Upper lobe of left lung (tissue), 6 donors: Measurements from ENCODE around the gene CCDC121. TPM values are rescaled to one million over a fixed set of nuclear protein-coding genes. Genes with fewer than 3 reads are reported as not detected.

Experiments
- ATAC-seq, 2 donors: fragments of 200-7000 bp; cut with Tn5 transposase; one replicate each; pipeline ENCODE4 v1.9.1; 2022; ENCODE audit warnings: mild to moderate bottlenecking in 2 of 2, moderate library complexity in 2 of 2; ENCODE audit not compliant: low FRiP score in 2 of 2
- DNase-seq, 2 donors: peaks; one replicate each; pipeline ENCODE4 v3.0.0-alpha.2; 2019 to 2020
- H3K27ac ChIP-seq, 4 donors: fragments of 200-600 bp; sonication (generic); one replicate each; pipeline ENCODE4 v1.5.1; 2016 to 2019
- H3K27me3 ChIP-seq, 4 donors: fragments of 200-600 bp; sonication (generic); one replicate each; pipeline ENCODE4 v1.5.1; 2017 to 2019
- H3K36me3 ChIP-seq, 4 donors: fragments of 200-600 bp; sonication (generic); one replicate each; pipeline ENCODE4 v1.5.1; 2016 to 2019
- H3K4me1 ChIP-seq, 4 donors: fragments of 200-600 bp; sonication (generic); one replicate each; pipeline ENCODE4 v1.5.1; 2018 to 2019
- H3K4me3 ChIP-seq, 4 donors: fragments of 200-600 bp; sonication (generic); one replicate each; pipeline ENCODE4 v1.5.1; 2017 to 2019; ENCODE audit warnings: mild to moderate bottlenecking in 2 of 4, moderate library complexity in 1 of 4
- H3K9me3 ChIP-seq, 4 donors: fragments of 200-600 bp; sonication (generic); one replicate each; pipeline ENCODE4 v1.5.1; 2018 to 2019
- CTCF ChIP-seq, 6 experiments: fragments of 450-650 bp in 4 of 6; fragments of 200-600 bp in 2 of 6; sonication (generic) in 2 of 6; IDR thresholded peaks; one replicate each; pipeline ENCODE4 v1.5.1; 2016 to 2019; ENCODE audit warnings: antibody characterized with exemption in 6 of 6
- EP300 ChIP-seq, 4 donors: sonication (generic); formaldehyde crosslinking; IDR thresholded peaks; one replicate each; pipeline ENCODE4 v1.5.1; 2017; ENCODE audit warnings: antibody characterized with exemption in 4 of 4, control low read depth in 2 of 4
- POLR2A ChIP-seq, 4 donors: fragments of 450-650 bp; IDR thresholded peaks; one replicate each; pipeline ENCODE4 v1.5.1; 2016 to 2017; ENCODE audit warnings: antibody characterized with exemption in 4 of 4, mild to moderate bottlenecking in 2 of 4
- POLR2AphosphoS5 ChIP-seq, 2 donors: sonication (generic); formaldehyde crosslinking; IDR thresholded peaks; one replicate each; pipeline ENCODE4 v1.5.1; 2017; ENCODE audit warnings: antibody characterized with exemption in 2 of 2
- WGBS, 2 donors: methylation state at CpG; one replicate each; pipeline ENCODE4 v1.1.5; 2017 to 2018; 5-methylcytosine and 5-hydroxymethylcytosine counted together
- total RNA-seq, 6 donors: library from RNA; depleted of rRNA in 4 of 6; stranded (reverse); fragments of >200 nt in 4 of 6; gene quantifications; one replicate each; pipeline versions ENCODE4 v1.1.0 to v1.2.1, GENCODE V29; 2016 to 2021
- donor health status: DM: no; HTN: no; CAD: no; lungs with moderate emphysema.
- donor health status: DM: no; HTN: yes; CAD: no; lungs with severe emphysema.

The CCDC121 gene
- total RNA-seq, 6 donors from 2014 or later: 1.3 to 7.3 (median 3.6) TPM

- 84 to 86% methylated on average over 16 of the region's 16 CpGs for WGBS, 2 donors
- no peak for DNase-seq
- peaks cover 23 to 35% (median 29%) of the 10 kb centered on the region in 4 donors for H3K4me1 ChIP-seq
- no peaks in the 10 kb centered on the region for H3K9me3 ChIP-seq
- H3K27ac ChIP-seq: peak overlapping the region in 1 of 4 donors; percentile 94
- TF ChIP-seq POLR2AphosphoS5 (IDR thresholded peaks at IDR 0.05): no peak
- no peak for TF ChIP-seq EP300 (IDR thresholded peaks at IDR 0.05)
- no peak for TF ChIP-seq CTCF (IDR thresholded peaks at IDR 0.05)
- TF ChIP-seq POLR2A (IDR thresholded peaks at IDR 0.05): no peak
- ATAC-seq: no peak
- no peaks in the 10 kb centered on the region for H3K27me3 ChIP-seq
- peaks cover 13 to 49% (median 36%) of the 10 kb centered on the region in 4 donors for H3K36me3 ChIP-seq
- H3K4me3 ChIP-seq: peak overlapping the region; percentile 82 to 96 (median 84)
Measured at GRCh38 chr2:27664622-27665363, 36.0 kb upstream of the CCDC121 start.

DNA sequence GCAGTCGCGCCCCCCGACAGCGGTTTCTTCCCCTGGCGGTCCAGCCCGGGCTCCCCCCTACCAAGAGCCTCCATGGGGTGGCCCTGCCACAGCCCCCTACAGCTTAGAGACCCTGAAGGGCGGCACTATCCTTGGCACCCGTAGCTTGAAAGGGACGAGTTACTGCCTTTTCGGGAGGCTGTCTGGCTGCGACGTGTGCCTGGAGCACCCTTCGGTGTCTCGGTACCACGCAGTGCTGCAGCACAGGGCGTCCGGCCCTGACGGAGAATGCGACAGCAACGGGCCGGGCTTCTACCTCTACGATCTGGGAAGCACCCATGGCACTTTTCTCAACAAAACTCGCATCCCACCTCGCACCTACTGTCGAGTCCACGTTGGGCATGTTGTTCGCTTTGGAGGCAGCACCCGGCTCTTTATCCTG lies 35.4 kb upstream of the CCDC121 start:
- no peaks in the 10 kb centered on the region for H3K27me3 ChIP-seq
- peak overlapping the region; percentile 82 to 96 (median 84) for H3K4me3 ChIP-seq
- WGBS, 2 donors: 6 to 9% methylated on average over 9 to 27 of the region's 28 CpGs
- DNase-seq (no peak), ATAC-seq (no peak)
- peaks cover 23 to 41% (median 30%) of the 10 kb centered on the region in 4 donors for H3K4me1 ChIP-seq
- H3K9me3 ChIP-seq: no peaks in the 10 kb centered on the region
- H3K27ac ChIP-seq: peak overlapping the region; percentile 89 to 97 (median 92)
- peaks cover 10 to 49% (median 34%) of the 10 kb centered on the region in 4 donors for H3K36me3 ChIP-seq
- TF ChIP-seq POLR2AphosphoS5 (IDR thresholded peaks at IDR 0.05) (no peak), EP300 (IDR thresholded peaks at IDR 0.05) (no peak), POLR2A (IDR thresholded peaks at IDR 0.05) (no peak), CTCF (IDR thresholded peaks at IDR 0.05) (no peak)

DNA sequence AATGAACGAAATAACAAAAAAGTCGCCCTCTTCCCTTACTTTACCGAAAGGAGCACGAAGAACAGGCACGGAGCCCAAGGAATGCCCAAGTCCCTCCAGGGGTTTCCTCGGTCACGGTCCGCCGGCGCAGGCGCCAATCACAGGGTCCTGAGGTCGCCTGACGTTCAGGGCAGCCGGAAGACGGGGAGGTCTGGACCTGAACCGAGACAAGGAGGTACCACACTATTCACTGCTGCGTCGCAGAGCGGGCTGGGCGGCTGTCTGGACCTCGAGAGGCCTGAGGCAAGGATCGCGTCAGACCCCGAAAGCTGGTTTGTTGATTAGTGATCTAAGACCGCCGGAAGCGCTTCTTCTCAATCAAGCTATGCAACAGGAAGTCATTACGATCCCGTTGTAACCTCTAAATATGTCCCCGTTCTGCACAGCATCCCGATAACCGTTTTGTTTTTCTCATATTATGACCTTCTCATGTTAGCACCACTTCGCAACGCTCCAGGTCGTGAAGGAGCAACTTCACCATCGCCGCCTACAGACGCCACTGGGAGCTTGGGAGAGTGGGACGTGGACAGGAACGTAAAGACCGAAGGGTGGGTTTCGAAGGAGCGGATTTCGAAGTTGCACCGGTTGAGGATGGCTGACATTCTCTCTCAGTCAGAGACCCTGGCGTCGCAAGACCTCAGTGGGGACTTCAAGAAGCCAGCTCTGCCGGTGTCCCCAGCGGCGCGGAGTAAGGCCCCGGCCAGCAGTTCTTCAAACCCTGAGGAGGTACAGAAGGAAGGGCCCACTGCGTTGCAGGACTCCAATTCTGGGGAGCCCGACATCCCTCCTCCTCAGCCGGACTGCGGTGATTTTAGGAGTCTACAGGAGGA lies 34.7 kb upstream of the CCDC121 start, which contains the start of the genes SLC4A1AP and SUPT7L:
Gene SLC4A1AP (plus strand): TSS at position 605 of the 869 bp plus-strand sequence. CDS start 26 bp downstream, at position 631.
Gene SUPT7L (minus strand): TSS at position 330 of the 869 bp plus-strand sequence. CDS start 1,422 bp downstream, outside the sequence.
- WGBS, 2 donors: 0% methylated on average over 31 to 44 of the region's 56 CpGs
- peak within 1 kb of the TSS; percentile 82 to 96 (median 84) for H3K4me3 ChIP-seq
- peak; percentile 77 to 94 for DNase-seq
- peak in 3 of 4 donors; percentile 28 to 51 (median 45) for TF ChIP-seq POLR2A (IDR thresholded peaks at IDR 0.05)
- TF ChIP-seq POLR2AphosphoS5 (IDR thresholded peaks at IDR 0.05): peak; percentile 81
- peak in 1 of 6 experiments; percentile 22 for TF ChIP-seq CTCF (IDR thresholded peaks at IDR 0.05)
- no peak for TF ChIP-seq EP300 (IDR thresholded peaks at IDR 0.05)
- H3K4me1 ChIP-seq: peaks cover 23 to 41% (median 30%) of the 10 kb centered on the region in 4 donors
- H3K36me3 ChIP-seq: peaks cover 9 to 47% (median 31%) of the 10 kb centered on the region in 4 donors
- peak; percentile 93 to 94 for ATAC-seq
- no peaks in the 10 kb centered on the region for H3K27me3 ChIP-seq
- H3K9me3 ChIP-seq: no peaks in the 10 kb centered on the region
- peak within 1 kb of the TSS; percentile 89 to 97 (median 92) for H3K27ac ChIP-seq

DNA sequence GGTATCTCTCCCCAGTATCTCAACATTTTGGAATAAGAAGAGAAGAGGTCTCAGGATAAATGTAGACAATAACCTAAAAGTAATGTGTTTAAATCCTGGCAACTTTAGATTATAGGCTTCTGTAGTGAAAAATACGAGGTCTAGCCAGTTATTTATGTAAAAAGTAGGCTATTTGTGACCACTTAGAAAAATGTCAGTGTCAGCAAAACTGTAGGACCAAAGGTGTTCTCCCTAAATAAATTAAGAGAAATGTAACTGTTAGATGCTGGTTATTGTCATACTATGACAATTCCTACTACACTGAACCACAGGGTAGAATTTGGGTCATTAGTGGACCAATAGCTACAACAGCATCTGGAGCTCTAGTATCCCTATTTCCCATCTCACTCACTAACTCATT lies 32.6 kb upstream of the CCDC121 start:
- H3K4me1 ChIP-seq: peaks cover 23 to 41% (median 27%) of the 10 kb centered on the region in 4 donors
- H3K4me3 ChIP-seq: no peak overlapping the region
- no peak for DNase-seq
- no peaks in the 10 kb centered on the region for H3K9me3 ChIP-seq
- no peak for TF ChIP-seq POLR2AphosphoS5 (IDR thresholded peaks at IDR 0.05)
- no peak overlapping the region for H3K27ac ChIP-seq
- ATAC-seq: no peak
- no peaks in the 10 kb centered on the region for H3K27me3 ChIP-seq
- WGBS, 2 donors: 89 to 91% methylated on average over 1 of the region's 1 CpG
- H3K36me3 ChIP-seq: peaks cover 17 to 51% (median 38%) of the 10 kb centered on the region in 4 donors
